Stimulated activated CD4-positive, alpha-beta T cell treated with anti-CD3 and anti-CD28 coated beads, TNF-alpha, amount 100 ng/mL, for 1 hour (primary cell): Measurements from ENCODE around the gene PM20D2.

Experiments
- DNase-seq, 3 donors: peaks; one replicate each; pipeline ENCODE4 v3.0.0-alpha.2; 2020; ENCODE audit warnings: low read depth in 3 of 3, low spot score in 1 of 3

The PM20D2 gene

DNA sequence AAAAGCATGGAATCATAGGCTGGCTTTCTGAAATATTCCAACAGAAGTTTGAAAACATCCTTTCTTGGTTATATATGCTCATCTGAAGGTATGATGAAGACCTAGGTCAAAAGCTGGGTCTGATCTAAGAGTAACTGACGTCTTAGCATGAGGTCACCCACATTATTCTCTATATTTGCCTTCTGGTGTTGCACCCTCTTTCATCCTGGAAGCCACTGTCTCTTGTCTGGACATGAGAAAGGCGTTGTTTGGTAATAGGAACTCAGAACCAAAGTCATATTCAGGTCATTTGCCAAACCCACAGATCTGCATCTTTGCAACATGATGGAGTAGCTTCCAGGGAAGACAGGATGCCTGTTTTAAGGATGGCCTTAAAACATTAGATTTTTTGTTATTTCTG lies 53.7 kb downstream of the PM20D2 start:
- no peak for DNase-seq

DNA sequence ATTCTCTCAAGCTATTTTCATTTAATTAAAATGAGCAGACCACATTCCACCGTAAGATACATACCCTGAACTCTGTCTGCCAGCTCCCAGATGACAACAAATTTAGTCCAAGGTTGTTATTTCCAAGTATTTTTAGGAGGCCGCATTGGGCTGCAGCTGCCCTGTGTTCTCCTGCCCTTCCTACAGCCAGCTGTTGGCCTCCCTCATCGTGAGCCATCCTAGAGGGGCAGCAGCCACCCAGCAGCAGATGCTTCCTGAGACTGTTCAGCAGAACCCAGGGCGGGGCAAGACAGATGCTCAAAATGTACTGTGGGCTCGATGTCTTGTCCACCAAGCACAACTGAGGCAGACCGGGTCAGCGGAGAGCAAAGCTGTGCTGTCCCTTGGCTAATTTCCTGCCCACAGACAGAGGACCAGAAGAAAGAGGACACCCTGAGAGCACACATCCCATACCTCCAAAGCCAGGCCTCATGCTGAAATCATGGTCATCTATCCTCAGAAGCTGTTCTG lies 54.9 kb downstream of the PM20D2 start:
- no peak for DNase-seq

- DNase-seq, result no peak
Observed at GRCh38 chr6:89204096-89204495, 58.2 kb downstream of the PM20D2 start.

GRCh38 chr6:89205819-89206218 lies 60.0 kb downstream of the PM20D2 start:
- no peak for DNase-seq

DNA sequence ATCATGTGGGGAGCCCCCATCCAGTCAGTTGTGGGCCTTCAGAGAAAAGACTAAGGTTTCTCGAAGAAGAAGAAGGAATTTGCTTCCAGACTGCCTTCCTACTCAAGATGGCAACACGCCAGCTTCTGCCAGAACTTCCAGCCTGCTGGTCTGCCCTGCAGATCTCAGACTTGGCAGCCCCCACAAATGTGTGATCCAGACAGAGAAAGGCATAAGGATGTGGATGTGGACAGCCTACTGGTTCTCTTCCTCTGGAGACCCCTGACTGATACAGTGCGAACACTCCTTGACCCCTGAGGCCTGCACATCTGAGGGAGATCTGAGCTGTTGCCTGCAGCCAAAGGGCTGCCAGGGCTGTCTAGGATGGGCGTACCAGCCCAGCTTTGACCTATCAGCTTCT lies 62.7 kb downstream of the PM20D2 start:
- DNase-seq, result no peak

- no peak for DNase-seq
Observed at GRCh38 chr6:89209457-89209856, 63.6 kb downstream of the PM20D2 start.

DNA sequence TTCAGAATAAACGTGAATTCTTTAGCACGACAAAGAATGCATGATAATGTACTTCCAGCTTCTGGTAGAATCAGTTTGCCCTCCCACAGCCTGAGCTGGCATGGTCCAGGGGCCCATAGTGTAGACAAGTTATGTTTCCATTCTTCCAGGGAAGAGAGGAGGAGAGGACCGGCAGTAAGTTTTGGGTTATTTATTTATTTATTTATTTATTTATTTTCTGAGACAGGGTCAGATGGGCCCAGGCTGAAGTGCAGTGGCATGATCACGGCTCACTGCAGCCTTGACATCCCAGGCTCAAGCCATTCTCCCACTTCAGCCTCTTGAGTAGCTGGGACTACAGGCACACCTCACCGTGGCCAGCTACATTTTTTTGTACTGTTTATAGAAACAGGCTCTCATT lies 66.6 kb downstream of the PM20D2 start:
- DNase-seq, result no peak

DNA sequence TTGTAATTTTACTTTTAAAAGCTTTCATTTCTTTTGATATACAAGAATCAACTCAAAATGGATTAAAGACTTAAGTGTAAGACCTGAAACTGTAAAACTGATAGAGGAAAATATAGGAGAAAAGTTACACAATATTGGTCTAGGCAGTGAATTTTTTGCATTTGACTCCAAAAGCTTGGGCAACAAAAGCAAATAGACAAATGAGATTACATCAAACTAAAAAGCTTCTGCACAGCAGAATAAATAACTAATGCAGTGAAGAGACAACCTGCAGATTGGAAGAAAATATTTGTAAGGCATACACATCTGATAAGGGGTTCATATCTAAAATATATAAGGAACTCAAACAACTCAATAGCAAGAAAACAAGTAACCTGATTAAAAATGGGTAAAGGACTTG lies 68.3 kb downstream of the PM20D2 start:
- no peak for DNase-seq
